GM12874 (cell line): Measurements from ENCODE around the gene OXNAD1.

Experiments
- TF ChIP-seq, protein P1 (sequence below): IDR thresholded peaks from 2 replicates; pipeline ENCODE4 v1.5.1; 2011; ENCODE audit warnings: low read depth, mild to moderate bottlenecking, control low read depth, low read length, moderate library complexity; ENCODE audit not compliant: insufficient read depth

The OXNAD1 gene

DNA sequence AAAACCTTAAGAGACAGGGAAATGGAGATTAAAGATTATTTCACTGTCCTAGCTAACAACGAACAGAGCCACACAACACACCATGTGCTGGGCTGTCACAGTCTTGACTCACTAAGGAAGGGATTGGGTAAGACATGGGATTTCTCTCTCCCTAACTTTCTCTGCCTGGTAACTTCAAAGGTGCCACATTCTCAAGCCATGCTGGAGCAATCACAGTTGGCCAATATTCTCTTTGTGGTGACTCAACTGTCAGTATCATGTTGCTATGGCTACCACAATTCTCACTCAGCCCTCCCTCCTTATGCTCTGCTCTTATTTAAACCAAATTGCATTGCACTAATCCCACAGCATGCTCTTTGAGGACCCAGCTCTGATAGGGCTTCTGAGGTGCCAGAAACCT lies 74.0 kb downstream of the OXNAD1 start:
- TF ChIP-seq, protein P1, sequence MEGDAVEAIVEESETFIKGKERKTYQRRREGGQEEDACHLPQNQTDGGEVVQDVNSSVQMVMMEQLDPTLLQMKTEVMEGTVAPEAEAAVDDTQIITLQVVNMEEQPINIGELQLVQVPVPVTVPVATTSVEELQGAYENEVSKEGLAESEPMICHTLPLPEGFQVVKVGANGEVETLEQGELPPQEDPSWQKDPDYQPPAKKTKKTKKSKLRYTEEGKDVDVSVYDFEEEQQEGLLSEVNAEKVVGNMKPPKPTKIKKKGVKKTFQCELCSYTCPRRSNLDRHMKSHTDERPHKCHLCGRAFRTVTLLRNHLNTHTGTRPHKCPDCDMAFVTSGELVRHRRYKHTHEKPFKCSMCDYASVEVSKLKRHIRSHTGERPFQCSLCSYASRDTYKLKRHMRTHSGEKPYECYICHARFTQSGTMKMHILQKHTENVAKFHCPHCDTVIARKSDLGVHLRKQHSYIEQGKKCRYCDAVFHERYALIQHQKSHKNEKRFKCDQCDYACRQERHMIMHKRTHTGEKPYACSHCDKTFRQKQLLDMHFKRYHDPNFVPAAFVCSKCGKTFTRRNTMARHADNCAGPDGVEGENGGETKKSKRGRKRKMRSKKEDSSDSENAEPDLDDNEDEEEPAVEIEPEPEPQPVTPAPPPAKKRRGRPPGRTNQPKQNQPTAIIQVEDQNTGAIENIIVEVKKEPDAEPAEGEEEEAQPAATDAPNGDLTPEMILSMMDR: no peak

DNA sequence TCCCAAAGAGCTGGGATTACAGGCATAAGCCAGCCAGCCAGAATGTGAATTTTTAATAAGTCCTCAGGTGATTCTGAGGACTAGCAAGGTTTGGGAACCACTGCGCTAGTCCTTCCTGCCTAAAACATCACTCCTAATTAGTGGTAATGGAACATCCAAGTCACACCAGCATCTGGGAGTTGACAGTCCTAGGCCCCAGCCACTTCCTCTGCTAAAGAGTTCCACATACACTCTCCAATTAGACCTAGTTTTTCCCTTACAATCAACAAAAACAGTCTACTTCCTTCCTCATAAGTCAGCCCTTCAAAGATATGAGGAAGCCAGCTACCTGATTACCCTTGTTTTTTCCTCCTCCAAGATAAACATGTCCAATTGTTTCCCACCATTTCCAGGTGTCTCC lies 78.1 kb downstream of the OXNAD1 start:
- TF ChIP-seq, protein P1: no peak

DNA sequence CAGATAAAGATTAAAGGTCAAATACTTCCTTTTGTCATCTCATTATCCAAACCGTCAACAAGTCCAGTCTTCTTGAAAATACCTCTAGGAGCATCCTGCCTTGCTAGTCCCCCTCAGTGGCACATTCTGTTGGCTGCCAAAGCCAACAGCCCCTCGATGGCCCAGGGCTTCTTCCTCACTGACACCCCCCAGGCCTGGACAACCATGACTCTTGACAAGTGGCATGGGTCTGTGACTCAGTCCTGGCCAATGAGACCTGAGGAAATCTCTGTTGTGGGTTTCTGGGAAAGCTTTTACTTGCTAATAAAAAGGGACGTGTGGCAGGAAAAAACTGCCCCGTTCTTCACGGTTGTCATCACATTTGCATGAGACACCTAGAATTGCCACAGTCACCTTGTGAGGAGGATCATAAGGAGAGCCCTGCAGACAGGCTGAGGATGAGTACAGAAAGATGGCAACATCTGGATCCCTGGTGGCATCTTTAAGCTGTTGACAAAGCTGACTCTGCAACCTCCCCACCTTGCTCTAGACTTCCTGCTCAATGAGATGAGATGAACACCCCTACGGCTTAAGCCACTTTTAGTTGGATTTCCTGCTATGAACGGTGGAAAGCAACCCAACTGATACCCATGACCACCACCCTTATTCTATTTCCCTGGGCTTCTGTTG lies 81.5 kb downstream of the OXNAD1 start:
- TF ChIP-seq, protein P1: no peak

DNA sequence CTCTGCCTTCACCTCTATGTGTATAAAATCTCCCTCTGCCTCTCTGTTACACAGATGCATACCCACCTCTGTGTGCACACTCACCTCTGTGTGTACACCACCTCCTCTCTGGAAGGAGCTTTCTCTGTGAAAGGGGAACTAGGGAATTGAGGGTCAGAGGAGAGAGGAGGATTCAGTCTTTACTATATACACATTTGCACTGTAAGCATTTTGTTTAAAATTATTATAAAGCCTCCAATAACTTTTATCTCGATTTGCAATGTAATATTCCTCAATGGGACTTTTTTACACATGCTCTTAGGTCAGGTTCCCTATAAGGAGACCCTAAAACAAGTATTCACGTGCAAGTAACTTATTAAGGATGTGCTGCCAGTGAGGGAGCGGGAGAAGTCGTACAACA lies 82.5 kb downstream of the OXNAD1 start:
- TF ChIP-seq, protein P1: no peak

DNA sequence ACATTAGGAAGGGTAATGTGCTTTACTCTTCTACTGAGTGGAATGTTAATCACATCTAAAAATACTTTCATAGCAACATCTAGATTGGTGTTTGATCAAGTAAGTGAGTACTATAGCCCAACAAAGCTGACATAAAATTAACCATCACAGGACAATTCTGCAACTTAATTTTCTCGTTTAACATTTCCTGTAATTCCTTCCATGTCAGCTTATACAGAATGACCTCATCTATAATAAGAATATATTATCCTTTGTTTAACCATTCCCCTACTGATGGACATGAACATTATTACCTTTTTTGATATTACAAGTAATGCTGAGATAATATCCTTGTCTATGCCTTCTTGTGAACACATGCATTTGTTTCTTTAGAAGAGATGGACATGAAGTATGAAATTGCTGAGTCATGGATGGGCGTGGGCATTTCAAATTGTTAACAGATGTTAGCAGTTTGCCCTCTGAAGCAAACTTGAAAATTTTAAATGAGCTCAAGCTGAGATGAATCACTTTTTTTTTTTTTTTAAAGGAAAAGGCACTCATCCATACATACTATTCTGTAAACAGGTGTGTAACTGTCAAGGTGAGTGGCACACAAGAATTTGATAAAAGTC lies 85.1 kb downstream of the OXNAD1 start:
- TF ChIP-seq, protein P1: no peak

DNA sequence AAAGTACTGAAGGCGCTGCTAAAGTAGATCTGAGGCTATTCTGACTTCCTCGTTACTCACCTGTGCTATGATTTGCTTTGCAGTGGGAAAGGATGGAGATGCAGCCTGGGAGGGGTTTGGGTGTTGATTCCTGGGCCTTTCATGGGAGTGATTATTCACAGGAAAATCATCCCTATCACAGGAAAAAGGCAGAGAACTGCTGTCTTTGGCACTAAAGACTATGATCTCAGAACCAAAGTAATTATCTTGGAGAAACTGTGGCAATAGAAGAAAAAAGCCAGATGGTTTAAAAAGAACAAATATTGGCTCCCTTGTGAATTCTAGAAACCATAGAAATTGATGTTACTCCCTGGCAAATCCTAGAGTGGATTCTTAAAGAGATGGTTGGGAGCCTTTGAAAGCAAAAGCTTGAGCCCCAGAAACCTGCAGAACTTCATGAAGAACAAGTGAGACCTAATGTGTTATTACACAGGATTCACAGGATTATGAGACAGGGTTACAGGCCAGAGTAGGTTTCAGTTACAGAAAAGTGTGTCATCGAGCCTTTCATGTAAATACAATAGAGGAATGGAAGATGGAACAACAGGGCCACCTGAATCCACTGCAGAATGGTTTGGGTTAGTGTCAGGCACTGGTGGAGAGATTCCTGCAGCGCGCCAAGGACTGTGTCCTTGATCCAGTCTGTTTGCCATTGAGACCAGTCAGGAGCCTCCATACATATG lies 85.7 kb downstream of the OXNAD1 start:
- TF ChIP-seq, protein P1: no peak

DNA sequence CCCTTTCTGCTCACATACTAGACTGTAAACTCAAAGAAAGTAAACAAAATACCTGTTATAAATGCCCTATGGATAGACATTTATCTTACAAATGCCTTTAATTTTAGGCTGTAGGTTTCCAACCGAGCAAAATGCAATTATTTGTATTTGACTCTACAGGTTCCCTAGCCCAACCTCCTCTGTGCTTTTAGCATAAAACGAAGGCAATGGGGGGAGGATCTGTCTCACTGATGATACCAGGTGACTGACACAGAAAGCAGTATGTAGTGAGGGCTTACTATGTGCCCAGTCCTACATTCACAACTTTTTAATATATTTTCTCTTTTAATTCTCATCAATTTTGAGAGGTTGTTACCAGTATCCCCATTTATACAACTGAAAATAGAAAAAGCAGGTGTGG lies 87.4 kb downstream of the OXNAD1 start:
- TF ChIP-seq, protein P1: no peak
